ENCODE measurements around the gene TLR7.

Gene TLR7

GRCh38 chrX:12891171-12891570 is 24.3 kb downstream of the TLR7 start:
- DNase-seq (ENCODE audit: low read depth), result no peak

- no peak for DNase-seq (ENCODE audit: low read depth)
Observed at GRCh38 chrX:12891915-12892506, 25.1 kb downstream of the TLR7 start.

GRCh38 chrX:12892716-12893115 is 25.8 kb downstream of the TLR7 start:
- no peak for DNase-seq (ENCODE audit: low read depth)

- DNase-seq (ENCODE audit: low read depth), result no peak
Observed at GRCh38 chrX:12894074-12895030, 27.5 kb downstream of the TLR7 start.

GRCh38 chrX:12895866-12896265 is 29.0 kb downstream of the TLR7 start:
- DNase-seq (ENCODE audit: low read depth), result no peak

- no peak for DNase-seq (ENCODE audit: low read depth)
Observed at GRCh38 chrX:12896935-12897334, 30.1 kb downstream of the TLR7 start.

- no peak for DNase-seq (ENCODE audit: low read depth)
Observed at GRCh38 chrX:12898073-12898472, 31.2 kb downstream of the TLR7 start.

GRCh38 chrX:12899506-12899905 is 32.6 kb downstream of the TLR7 start:
- DNase-seq (ENCODE audit: low read depth), result no peak

GRCh38 chrX:12901486-12901885 is 34.6 kb downstream of the TLR7 start:
- DNase-seq (ENCODE audit: low read depth), result peak; percentile 34

GRCh38 chrX:12903646-12904045 is 36.8 kb downstream of the TLR7 start:
- no peak for DNase-seq (ENCODE audit: low read depth)

- no peak for DNase-seq (ENCODE audit: low read depth)
Observed at GRCh38 chrX:12906046-12906761, 39.3 kb downstream of the TLR7 start, which contains the start of gene TLR8. TLR8 (plus strand) TSS chrX:12906620; CDS start chrX:12906707, 87 bp downstream.

- DNase-seq (ENCODE audit: low read depth), result no peak
Observed at GRCh38 chrX:12910423-12911121, 43.7 kb downstream of the TLR7 start.

- DNase-seq (ENCODE audit: low read depth), result no peak
Observed at GRCh38 chrX:12911122-12911470, 44.2 kb downstream of the TLR7 start.

GRCh38 chrX:12912791-12913482 is 46.1 kb downstream of the TLR7 start:
- DNase-seq (ENCODE audit: low read depth), result no peak

- no peak for DNase-seq (ENCODE audit: low read depth)
Observed at GRCh38 chrX:12917753-12918152, 50.9 kb downstream of the TLR7 start.

GRCh38 chrX:12919051-12919450 is 52.2 kb downstream of the TLR7 start:
- DNase-seq (ENCODE audit: low read depth), result no peak

- DNase-seq (ENCODE audit: low read depth), result no peak
Observed at GRCh38 chrX:12919620-12920019, 52.7 kb downstream of the TLR7 start.

- DNase-seq (ENCODE audit: low read depth), result no peak
Observed at GRCh38 chrX:12920990-12921389, 54.1 kb downstream of the TLR7 start.

- no peak for DNase-seq (ENCODE audit: low read depth)
Observed at GRCh38 chrX:12921886-12922598, 55.2 kb downstream of the TLR7 start.

GRCh38 chrX:12922599-12922919 is 55.7 kb downstream of the TLR7 start:
- DNase-seq (ENCODE audit: low read depth), result no peak

GRCh38 chrX:12929701-12930100 is 62.8 kb downstream of the TLR7 start:
- DNase-seq (ENCODE audit: low read depth), result no peak

Data from CMK (cell line).